LNCAP (cell line): ENCODE measurements around the gene TLE1.

Experiments used
- TF ChIP-seq, protein P1 (sequence below): fragments of 450-650 bp; IDR thresholded peaks from 2 replicates; pipeline ENCODE4 v1.5.1; 2017; ENCODE audit warnings: mild to moderate bottlenecking

Gene TLE1

DNA sequence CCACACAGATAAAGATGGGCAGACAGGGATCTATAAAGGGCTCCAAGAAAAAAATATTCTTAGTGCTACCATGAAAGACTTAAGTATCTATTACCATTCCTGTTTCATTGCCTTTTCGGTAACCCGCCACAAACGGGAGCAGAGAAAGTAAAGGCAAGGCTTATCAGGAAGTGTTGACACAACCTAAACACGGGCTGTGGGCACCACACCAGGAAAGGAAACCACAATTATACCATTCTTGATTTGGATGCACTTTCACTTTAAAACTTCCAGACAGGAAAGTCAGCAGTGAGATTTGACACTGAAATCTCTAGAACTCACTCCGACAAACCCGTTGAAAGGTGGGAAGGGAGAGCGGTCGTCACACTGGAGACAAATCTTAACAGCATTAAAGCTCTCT is 6.5 kb downstream of the TLE1 start:
- TF ChIP-seq, protein P1, sequence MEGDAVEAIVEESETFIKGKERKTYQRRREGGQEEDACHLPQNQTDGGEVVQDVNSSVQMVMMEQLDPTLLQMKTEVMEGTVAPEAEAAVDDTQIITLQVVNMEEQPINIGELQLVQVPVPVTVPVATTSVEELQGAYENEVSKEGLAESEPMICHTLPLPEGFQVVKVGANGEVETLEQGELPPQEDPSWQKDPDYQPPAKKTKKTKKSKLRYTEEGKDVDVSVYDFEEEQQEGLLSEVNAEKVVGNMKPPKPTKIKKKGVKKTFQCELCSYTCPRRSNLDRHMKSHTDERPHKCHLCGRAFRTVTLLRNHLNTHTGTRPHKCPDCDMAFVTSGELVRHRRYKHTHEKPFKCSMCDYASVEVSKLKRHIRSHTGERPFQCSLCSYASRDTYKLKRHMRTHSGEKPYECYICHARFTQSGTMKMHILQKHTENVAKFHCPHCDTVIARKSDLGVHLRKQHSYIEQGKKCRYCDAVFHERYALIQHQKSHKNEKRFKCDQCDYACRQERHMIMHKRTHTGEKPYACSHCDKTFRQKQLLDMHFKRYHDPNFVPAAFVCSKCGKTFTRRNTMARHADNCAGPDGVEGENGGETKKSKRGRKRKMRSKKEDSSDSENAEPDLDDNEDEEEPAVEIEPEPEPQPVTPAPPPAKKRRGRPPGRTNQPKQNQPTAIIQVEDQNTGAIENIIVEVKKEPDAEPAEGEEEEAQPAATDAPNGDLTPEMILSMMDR, result no peak

DNA sequence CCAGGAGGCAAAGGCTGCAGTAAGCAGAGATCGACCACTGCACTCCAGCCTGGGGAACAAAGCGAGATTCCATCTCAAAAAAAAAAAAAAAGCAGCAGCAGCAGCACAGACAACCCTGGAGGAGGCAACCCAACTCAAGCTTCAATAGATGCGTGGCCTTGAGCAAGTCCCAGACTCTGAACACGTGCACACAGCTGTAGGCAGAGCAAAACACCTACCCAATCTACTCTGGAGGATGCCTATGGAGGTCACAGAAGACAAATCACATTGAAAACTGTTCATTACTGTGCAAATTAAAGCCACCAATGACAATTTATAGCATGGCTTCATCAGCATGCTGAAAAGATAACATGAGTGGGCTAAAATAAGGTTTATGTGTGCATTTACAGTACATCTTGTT is 7.2 kb downstream of the TLE1 start:
- TF ChIP-seq, protein P1, result no peak

DNA sequence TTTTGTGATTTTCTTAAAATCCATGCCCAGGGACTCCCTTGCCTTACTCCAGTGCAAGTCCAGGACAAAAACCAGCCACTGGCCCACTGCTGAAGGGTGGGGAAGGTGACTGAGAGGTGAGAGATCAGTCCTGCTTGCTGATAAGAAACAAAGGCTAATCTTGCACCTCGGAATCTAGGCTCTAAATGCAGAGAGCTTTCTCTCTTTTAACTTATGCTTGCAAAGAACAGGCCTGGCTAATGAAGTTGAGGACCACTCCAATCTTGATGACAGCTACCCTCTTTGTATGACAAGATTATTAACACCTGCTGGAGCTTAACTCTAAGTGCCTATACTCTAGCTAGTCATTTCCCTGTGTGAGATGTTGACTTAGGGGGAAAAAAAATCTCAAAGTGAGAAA is 8.8 kb downstream of the TLE1 start:
- TF ChIP-seq, protein P1, result no peak

DNA sequence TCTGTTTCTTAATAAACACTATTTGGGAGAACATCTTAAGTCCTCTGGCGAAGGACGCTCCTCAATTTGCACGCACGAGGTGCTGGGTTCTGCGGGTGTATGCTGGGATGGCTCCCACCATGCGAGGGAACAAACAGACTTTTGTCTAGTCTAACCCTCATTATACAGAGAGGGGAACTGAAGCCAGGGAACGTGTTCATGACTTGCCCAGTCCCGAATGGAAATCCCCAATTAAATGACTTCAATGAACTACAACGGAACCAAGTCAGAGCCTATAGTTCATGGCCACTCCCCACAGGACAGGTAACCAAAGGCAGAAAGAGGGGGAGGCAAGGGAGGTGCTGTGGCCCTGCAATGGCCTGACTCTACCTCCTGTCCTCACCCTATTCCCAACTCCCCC is 9.3 kb downstream of the TLE1 start:
- TF ChIP-seq, protein P1, result no peak

DNA sequence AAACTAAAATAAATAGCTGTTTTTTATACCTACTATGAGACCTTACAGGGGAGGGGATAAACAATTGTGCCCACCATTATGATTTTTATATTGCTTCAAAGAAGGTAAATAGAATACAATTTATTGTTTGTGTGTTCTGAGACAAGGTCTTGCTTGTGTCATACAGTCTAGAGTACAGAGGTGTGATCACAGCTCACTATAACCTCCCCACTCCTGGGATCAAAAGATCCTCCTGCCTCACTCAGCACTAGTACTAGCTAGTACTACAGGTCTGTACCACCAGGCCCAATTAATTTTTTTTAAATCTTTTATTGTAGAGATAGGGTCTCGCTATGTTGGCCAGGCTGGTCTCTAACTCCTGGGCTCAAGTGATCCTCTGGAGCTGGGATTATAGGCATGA is 11.3 kb downstream of the TLE1 start:
- TF ChIP-seq, protein P1, result no peak

- TF ChIP-seq, protein P1, result no peak
These were observed 13.0 kb downstream of the TLE1 start for GRCh38 chr9:81676395-81676794.

DNA sequence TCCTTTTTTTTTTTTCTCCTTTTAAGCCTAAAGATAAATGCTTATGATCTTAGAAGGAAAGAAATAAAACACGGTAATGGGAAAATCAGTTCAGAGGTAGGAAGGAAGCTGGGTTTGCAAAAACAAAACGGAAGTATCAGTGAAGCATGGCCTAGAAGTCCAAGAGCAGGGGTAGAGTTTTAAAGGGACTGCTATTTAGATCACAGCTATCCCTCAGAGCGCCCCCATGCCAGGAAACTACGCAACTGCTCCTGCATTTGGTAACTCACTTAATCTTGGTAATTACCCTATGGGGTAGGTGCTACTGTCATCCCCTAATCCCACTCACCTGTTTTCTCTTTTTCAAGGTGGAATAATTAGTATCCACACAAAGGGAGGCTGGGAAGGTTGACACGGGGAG is 16.0 kb downstream of the TLE1 start:
- TF ChIP-seq, protein P1, result no peak

- TF ChIP-seq, protein P1, result no peak
These were observed 17.5 kb downstream of the TLE1 start for GRCh38 chr9:81671880-81672280.
